Hepatocyte (in vitro differentiated cells): ENCODE data around the gene SH3BGR.

Source experiments
- EZH2 ChIP-seq: fragments of 200-600 bp; sonication (generic); IDR thresholded peaks from 2 replicates; pipeline ENCODE4 v1.6.1; 2016; ENCODE audit warnings: antibody characterized with exemption, mild to moderate bottlenecking, borderline replicate concordance
- TF ChIP-seq, protein P1 (sequence below): fragments of 200-600 bp; sonication (generic); IDR thresholded peaks from 2 replicates; pipeline ENCODE4 v1.5.1; 2016; ENCODE audit warnings: antibody characterized with exemption, mild to moderate bottlenecking; ENCODE audit not compliant: poor library complexity

GRCh38 chr21:39484711-39485276 lies 33.0 kb downstream of the SH3BGR start:
- TF ChIP-seq EZH2 = no peak
- TF ChIP-seq, protein P1, sequence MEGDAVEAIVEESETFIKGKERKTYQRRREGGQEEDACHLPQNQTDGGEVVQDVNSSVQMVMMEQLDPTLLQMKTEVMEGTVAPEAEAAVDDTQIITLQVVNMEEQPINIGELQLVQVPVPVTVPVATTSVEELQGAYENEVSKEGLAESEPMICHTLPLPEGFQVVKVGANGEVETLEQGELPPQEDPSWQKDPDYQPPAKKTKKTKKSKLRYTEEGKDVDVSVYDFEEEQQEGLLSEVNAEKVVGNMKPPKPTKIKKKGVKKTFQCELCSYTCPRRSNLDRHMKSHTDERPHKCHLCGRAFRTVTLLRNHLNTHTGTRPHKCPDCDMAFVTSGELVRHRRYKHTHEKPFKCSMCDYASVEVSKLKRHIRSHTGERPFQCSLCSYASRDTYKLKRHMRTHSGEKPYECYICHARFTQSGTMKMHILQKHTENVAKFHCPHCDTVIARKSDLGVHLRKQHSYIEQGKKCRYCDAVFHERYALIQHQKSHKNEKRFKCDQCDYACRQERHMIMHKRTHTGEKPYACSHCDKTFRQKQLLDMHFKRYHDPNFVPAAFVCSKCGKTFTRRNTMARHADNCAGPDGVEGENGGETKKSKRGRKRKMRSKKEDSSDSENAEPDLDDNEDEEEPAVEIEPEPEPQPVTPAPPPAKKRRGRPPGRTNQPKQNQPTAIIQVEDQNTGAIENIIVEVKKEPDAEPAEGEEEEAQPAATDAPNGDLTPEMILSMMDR = no peak
